HEK293 (cell line): ENCODE results near the gene PDIA6.

ENCODE experiments used
- FEZF1 ChIP-seq: fragments of 450-650 bp; formaldehyde crosslinking; IDR thresholded peaks from 2 replicates; pipeline ENCODE4 v1.5.1; 2016; ENCODE audit warnings: missing biosample characterization, missing genetic modification characterization
- YY1 ChIP-seq: fragments of 450-650 bp; formaldehyde crosslinking; IDR thresholded peaks from 2 replicates; pipeline ENCODE4 v1.5.1; 2018; ENCODE audit warnings: missing biosample characterization, missing genetic modification characterization
- ZBTB17 ChIP-seq: fragments of 450-650 bp; formaldehyde crosslinking; IDR thresholded peaks from 2 replicates; pipeline ENCODE4 v1.5.1; 2016; ENCODE audit warnings: missing biosample characterization, missing genetic modification characterization
- ZNF138 ChIP-seq: fragments of 450-650 bp; formaldehyde crosslinking; IDR thresholded peaks from 2 replicates; pipeline ENCODE4 v1.5.1; 2016; ENCODE audit warnings: missing biosample characterization, missing genetic modification characterization, borderline replicate concordance
- ZNF175 ChIP-seq: fragments of 450-650 bp; formaldehyde crosslinking; IDR thresholded peaks from 2 replicates; pipeline ENCODE4 v1.5.1; 2016; ENCODE audit warnings: missing biosample characterization, missing genetic modification characterization
- ZNF514 ChIP-seq: fragments of 450-650 bp; formaldehyde crosslinking; IDR thresholded peaks from 2 replicates; pipeline ENCODE4 v1.5.1; 2016; ENCODE audit warnings: missing biosample characterization, missing genetic modification characterization
- ZNF707 ChIP-seq: fragments of 450-650 bp; formaldehyde crosslinking; IDR thresholded peaks from 2 replicates; pipeline ENCODE4 v1.5.1; 2016; ENCODE audit warnings: missing biosample characterization, missing genetic modification characterization
- ZNF791 ChIP-seq: fragments of 450-650 bp; formaldehyde crosslinking; IDR thresholded peaks from 2 replicates; pipeline ENCODE4 v1.5.1; 2016; ENCODE audit warnings: missing biosample characterization, missing genetic modification characterization
- TF ChIP-seq, protein P1 (sequence below): fragments of 450-650 bp; formaldehyde crosslinking; IDR thresholded peaks from 2 replicates; pipeline ENCODE4 v1.5.1; 2016; ENCODE audit warnings: missing biosample characterization, missing genetic modification characterization
- TF ChIP-seq, protein P2 (sequence below): fragments of 450-650 bp; formaldehyde crosslinking; IDR thresholded peaks from 2 replicates; pipeline ENCODE4 v1.5.1; 2016; ENCODE audit warnings: missing biosample characterization, missing genetic modification characterization, low read depth

DNA sequence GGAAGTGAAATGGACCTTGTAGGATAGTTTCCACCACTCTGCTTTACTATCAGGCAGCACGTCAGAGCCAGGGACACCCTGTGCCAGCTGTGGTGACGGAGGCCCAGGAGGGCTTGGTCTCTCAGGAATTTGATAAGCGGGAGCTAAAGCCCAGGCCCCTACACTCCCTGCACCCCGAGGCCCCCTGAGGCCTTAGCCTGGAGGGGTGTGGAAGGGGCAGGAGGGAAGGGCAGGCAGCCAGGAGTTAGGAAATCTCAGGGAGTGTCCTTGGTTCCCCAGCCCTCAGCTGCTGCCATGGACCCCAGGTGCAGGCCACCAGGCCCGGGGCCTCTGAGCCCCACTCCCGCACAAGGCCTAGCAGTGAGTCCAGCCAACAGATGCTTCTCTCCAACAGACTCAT is 38.2 kb downstream of the PDIA6 start:
- TF ChIP-seq, protein P1, sequence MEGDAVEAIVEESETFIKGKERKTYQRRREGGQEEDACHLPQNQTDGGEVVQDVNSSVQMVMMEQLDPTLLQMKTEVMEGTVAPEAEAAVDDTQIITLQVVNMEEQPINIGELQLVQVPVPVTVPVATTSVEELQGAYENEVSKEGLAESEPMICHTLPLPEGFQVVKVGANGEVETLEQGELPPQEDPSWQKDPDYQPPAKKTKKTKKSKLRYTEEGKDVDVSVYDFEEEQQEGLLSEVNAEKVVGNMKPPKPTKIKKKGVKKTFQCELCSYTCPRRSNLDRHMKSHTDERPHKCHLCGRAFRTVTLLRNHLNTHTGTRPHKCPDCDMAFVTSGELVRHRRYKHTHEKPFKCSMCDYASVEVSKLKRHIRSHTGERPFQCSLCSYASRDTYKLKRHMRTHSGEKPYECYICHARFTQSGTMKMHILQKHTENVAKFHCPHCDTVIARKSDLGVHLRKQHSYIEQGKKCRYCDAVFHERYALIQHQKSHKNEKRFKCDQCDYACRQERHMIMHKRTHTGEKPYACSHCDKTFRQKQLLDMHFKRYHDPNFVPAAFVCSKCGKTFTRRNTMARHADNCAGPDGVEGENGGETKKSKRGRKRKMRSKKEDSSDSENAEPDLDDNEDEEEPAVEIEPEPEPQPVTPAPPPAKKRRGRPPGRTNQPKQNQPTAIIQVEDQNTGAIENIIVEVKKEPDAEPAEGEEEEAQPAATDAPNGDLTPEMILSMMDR (tag by site-specific recombination) = no peak
- TF ChIP-seq ZNF707 (tag by site-specific recombination) (no peak), ZNF175 (tag by site-specific recombination) (no peak), ZBTB17 (tag by site-specific recombination) (no peak), FEZF1 (no peak), ZNF791 (tag by site-specific recombination) (no peak), ZNF138 (tag by site-specific recombination) (no peak), ZNF514 (tag by site-specific recombination) (no peak), YY1 (tag by site-specific recombination) (no peak)
- TF ChIP-seq, protein P2, sequence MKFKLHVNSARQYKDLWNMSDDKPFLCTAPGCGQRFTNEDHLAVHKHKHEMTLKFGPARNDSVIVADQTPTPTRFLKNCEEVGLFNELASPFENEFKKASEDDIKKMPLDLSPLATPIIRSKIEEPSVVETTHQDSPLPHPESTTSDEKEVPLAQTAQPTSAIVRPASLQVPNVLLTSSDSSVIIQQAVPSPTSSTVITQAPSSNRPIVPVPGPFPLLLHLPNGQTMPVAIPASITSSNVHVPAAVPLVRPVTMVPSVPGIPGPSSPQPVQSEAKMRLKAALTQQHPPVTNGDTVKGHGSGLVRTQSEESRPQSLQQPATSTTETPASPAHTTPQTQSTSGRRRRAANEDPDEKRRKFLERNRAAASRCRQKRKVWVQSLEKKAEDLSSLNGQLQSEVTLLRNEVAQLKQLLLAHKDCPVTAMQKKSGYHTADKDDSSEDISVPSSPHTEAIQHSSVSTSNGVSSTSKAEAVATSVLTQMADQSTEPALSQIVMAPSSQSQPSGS (tag by site-specific recombination) = no peak
